Left ventricle myocardium superior (tissue), 1 donor: ENCODE data around the gene TXN2. TPM values are rescaled to one million over a fixed set of nuclear protein-coding genes. Genes with fewer than 3 reads are reported as not detected.
"Not testable (repeated sequence)": the region's sequence is repeated elsewhere in the genome, so short reads cannot be mapped to it uniquely, and the experiment has no call there.

Experiments
- ATAC-seq: fragments of 200-7000 bp; cut with Tn5 transposase; one replicate; pipeline ENCODE4 v1.9.1; 2020; ENCODE audit warnings: mild to moderate bottlenecking, moderate library complexity
- DNase-seq: peaks from one replicate; pipeline ENCODE4 v3.0.0-alpha.2; 2020
- intact Hi-C: fragments of 100-400 bp; cut with micrococcal nuclease; formaldehyde crosslinking; loops from one replicate; pipeline ENCODE4 v1.11.0; 2022
- long read RNA-seq: library from polyadenylated mRNA; unstranded; transcript quantifications from one replicate; pipeline ENCODE4 v2.0.0, GENCODE V29; 2021
- total RNA-seq: library from RNA; stranded (reverse); fragmentation: NEBNext Ultra II Directional; extraction: Animal tissue kit (Norgen Biotek cat#: 25700); gene quantifications from one replicate; pipeline ENCODE4 v1.2.1, GENCODE V29; 2021
- donor health status: DM: no; HTN: yes; CAD: no; lungs with severe emphysema.

The TXN2 gene
- total RNA-seq = 131 TPM
- long read RNA-seq, transcript TXN2-201 (4 exons, 1,736 nt) = major isoform, 267 of 392 reads
- long read RNA-seq, partial matches to known transcripts = 108 of 392 reads
- long read RNA-seq, other reads (novel, unspliced or antisense) = 13 of 392 reads

DNA sequence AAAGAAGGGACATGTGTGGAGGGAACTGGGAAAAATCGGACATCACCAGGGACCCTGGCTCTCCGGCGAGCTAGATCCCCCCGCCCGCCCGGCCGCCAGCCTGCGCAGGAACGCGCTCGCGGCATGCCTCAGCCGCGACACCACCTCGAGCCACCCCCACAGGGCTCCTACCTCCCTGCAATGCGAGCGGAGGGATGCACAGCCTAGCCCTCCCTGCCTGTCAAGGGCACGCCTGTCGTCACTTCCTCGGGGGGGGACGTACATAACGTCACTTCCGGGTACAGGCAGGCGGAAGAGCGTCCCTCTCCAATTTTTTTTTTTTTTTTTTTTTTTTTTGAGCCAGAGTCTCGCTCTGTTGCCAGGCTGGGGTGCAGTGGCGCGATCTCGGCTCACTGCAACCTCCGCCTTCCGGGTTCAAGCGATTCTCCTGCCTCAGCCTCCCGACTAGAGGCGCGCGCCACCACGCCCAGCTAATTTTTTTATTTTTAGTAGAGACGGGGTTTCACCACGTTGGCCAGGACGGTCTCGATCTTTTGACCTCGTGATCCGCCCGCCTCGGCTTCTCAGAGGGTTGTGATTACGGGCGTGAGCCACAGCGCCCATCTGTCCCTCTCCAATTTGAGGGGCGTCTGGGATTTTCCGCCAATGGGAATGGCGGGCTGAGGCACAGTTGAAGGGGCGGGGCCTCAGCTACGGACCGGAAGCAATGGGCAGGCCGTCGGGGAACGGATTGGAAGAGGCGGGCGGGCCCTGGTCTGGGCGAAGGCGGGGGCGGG, at the start of gene TXN2:
TXN2 (minus strand) TSS at position 248 of the 776 bp plus-strand sequence. CDS start 803 bp downstream, outside the sequence.
- intact Hi-C loops = no loop called here
- ATAC-seq = peak; percentile 94
- DNase-seq = peak; percentile 98

- DNase-seq (peak; percentile 98), ATAC-seq (peak; percentile 93)
- intact Hi-C loops = no loop called here
Measured at GRCh38 chr22:36528795-36529751, 47.6 kb upstream of the TXN2 start, which contains the start of gene EIF3D. Gene EIF3D, minus strand, starts transcription at chr22:36529166. Its CDS starts 3,045 bp downstream, at chr22:36526121.

GRCh38 chr22:36528341-36528740, 46.9 kb upstream of the TXN2 start:
- DNase-seq = no peak
- intact Hi-C loops = no loop called here
- peak; percentile 5 for ATAC-seq

- ATAC-seq = no peak
- intact Hi-C loops = no loop called here
- DNase-seq = no peak
Measured at GRCh38 chr22:36522662-36523061, 41.2 kb upstream of the TXN2 start.

DNA sequence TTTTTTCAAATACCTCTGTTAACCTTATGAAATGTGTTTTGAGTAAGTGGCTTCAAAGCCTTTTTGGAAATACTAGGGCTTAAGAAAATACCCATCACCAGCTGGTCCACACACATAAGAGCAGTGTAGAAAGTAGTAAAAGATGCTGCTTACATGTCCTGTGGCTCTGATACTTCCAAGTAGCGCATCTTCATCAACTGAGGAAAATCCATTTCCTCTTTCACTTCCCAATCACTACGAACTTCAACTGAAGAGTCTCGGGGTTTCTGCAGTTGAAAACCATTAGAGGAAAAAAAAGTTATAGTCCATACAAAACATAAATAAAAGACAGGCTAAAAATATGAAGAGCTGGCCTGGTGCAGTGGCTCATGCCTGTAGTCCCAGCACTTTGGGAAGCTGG, 39.0 kb upstream of the TXN2 start:
- no peak for ATAC-seq
- intact Hi-C loops = no loop called here

GRCh38 chr22:36519906-36520305, 38.5 kb upstream of the TXN2 start:
- intact Hi-C loops, ATAC-seq, DNase-seq: not testable (repeated sequence)

More for the DNA sequence above, 39.0 kb upstream of the TXN2 start:
- no peak for DNase-seq

DNA sequence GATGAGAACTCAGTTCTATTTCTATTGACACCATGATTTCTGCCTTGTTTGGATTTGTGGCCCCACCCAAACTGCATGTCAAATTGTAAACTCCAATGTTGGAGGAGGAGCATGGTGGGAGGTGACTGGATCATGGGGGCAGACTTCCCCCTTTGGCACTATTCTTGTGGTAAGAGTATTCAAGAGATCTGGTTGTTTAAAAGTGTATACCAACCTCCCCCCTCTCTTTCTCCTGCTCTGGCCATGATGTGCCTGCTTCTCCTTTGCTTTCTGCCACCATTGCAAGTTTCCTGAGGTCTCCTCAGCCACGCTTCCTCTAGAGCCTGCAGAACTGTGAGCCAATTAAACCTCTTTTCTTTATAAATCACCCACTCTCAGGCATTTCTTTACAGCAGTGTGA, 33.3 kb upstream of the TXN2 start:
- no peak for ATAC-seq
- no peak for DNase-seq
- intact Hi-C loops = no loop called here

- no peak for DNase-seq
- ATAC-seq = no peak
- intact Hi-C loops = no loop called here
Measured at GRCh38 chr22:36512991-36513390, 31.6 kb upstream of the TXN2 start.

- ATAC-seq (no peak), DNase-seq (no peak)
- intact Hi-C loops = no loop called here
Measured at GRCh38 chr22:36512333-36512732, 30.9 kb upstream of the TXN2 start.

GRCh38 chr22:36510966-36511881, 29.8 kb upstream of the TXN2 start:
- no peak for DNase-seq
- intact Hi-C loops = no loop called here
- peak; percentile 3 for ATAC-seq

- no peak for DNase-seq
- ATAC-seq = peak; percentile 1
- intact Hi-C loops = no loop called here
Measured at GRCh38 chr22:36510384-36510783, 28.9 kb upstream of the TXN2 start.

DNA sequence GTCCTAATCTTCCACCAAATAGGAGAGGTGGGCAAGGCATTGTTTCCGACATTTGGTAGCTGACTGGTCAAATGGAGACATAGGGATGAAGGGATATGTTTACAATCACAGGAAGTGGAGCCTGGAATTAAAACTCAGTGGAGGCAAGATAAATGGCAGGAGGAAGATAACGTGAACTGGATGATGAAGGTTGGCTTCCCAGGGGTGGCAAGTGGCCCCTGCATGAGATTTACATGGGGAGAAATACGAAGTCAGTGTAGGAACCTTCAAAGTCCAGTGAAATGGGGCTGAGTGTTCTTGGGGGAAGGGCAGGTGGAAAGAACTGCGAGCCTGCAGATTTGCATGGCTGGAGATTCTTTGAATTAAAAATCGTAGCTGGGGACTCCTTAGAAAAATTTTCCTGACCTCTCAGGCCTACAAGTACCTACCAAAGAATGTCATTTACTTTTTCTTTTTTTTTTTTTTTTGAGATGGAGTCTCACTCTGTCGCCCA, 26.1 kb upstream of the TXN2 start:
- ATAC-seq = no peak
- intact Hi-C loops = no loop called here
- no peak for DNase-seq

DNA sequence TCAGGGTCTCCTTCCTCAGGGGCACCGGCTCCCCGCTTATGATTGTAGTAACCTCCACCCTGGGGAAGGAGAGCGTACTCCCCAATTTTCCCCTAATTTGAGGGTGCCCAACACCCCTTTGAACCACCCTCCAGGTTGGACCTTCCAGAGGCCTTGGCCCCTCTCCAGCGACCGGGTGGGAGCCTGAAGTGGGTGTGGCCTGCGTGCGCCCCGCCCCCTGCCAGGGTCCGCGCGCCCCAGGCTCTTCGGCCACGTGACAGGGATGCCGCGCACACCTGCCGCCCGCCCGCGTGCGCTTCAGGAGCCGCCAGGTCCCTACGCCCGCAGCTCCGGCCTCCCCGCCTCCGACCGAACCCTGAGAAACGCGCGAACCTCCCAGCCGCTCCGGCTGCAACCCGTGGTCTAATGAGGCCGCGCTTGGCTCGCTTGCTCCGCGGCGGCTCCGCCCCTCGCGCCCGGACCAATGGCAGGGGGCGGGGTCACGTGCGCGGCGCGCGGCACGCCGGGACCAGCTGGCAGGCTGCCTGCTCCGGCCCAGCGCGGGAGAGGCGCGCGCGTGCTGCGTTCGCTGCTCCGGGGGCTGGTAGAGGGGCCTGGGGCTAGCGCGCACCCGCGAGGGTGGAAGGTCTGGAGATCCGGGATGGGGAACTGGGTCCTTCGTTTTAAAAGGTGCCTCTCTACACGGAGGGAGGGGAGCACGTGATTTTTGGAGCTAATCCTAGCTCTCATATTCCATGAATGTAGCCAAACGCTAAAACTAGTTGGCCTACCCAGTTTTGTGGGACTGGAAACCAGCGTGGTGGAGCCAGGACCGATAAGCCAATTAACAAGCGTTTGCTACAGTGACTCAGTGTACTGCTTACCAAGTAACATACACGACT, 25.4 kb upstream of the TXN2 start, which contains the start of gene FOXRED2:
FOXRED2 (minus strand) TSS at position 404 of the 881 bp plus-strand sequence. CDS start 618 bp downstream, outside the sequence.
- DNase-seq (peak; percentile 96), ATAC-seq (peak; percentile 85)
- intact Hi-C loops = no loop called here

DNA sequence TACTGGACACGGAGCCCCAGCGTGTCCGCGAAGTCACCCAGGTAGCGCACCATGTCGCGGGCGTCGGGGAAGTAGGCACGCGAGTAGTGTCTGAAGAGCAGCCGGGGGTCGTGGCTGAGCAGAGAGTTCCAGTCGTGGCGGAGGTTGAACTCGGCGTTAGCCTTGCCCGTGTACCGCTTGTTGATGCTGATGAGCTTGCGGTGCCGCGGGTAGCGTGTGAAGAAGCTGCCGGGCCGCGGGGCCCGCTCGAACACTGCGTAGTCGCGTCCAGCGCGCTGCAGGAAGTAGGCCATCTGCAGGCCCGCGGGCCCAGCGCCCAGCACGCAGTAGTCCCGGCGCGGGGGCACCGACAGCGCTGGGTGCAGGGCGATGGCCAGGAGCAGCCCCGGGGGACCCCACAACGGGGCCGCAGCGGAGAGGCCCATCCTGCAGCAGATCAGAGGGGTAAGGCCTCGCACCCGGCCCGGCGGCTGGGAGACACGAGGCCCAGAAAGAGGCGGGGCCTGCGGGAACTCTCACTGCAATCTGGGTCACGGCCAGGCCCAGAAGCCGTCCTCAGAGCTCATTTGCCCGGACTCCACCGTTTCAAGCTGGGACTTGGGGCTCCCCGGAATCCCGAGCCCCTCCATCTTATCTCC, 24.7 kb upstream of the TXN2 start:
- peak; percentile 54 for DNase-seq
- peak; percentile 5 for ATAC-seq
- intact Hi-C loops = no loop called here

DNA sequence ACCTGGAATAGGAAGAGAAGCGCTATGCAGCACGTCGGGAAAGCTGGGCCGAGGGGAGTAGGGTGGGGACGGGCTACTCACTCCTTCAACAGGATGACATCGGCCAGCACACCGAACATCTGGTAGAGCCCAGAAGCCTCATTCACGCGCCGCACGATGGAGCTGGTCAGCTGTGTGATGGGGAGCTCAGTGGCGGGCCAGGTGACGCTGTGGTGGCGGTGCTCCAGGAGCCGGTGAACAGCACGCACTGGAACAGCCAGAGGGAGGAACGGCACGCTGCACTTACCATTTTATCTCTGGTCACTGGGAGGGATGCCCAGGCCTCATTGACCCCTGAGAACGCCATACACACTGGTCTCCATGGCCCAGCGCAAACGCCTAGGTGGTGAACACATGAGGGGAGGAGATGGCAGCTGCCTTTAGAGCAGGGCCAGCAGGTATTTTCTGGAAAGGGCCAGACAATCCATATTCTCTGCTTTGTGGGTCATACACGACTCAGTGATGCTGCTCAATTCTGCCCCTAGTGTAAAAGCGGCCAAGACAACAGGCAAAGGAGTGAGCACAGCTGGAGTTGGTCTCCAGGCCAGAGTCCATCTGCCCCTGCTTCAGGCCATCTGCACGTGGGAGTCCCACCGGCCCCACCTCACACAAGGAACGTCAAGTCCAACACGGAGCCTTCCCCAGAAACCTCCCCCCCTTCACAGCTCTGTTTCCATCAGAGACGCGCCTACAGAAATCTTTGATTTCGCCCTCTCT, 16.6 kb upstream of the TXN2 start:
- ATAC-seq (no peak), DNase-seq (no peak)
- intact Hi-C loops = no loop called here

GRCh38 chr22:36493690-36494110, 12.3 kb upstream of the TXN2 start:
- intact Hi-C loops = no loop called here
- peak; percentile 54 for DNase-seq
- peak; percentile 74 for ATAC-seq
